ENCODE measurements around the gene PIP5K1A. TPM values are rescaled to one million over a fixed set of nuclear protein-coding genes. Genes with fewer than 3 reads are reported as not detected.
"Not testable (repeated sequence)": the region's sequence is repeated elsewhere in the genome, so short reads cannot be mapped to it uniquely, and the experiment has no call there.

The PIP5K1A gene
- total RNA-seq, 1 donor from 2014 or later = 95.5 TPM

GRCh38 chr1:151184211-151184610 is 14.1 kb upstream of the PIP5K1A start:
- Mint-ChIP-seq H3K36me3 (ENCODE audit: insufficient read depth) (peaks cover 31% of the 10 kb centered on the region), H3K27me3 (no peaks in the 10 kb centered on the region)
- TF ChIP-seq CTCF (IDR thresholded peaks at IDR 0.05; ENCODE audit: unreplicated experiment) = no peak

GRCh38 chr1:151187205-151187604 is 11.1 kb upstream of the PIP5K1A start:
- Mint-ChIP-seq H3K36me3 (ENCODE audit: insufficient read depth) (peaks cover 19% of the 10 kb centered on the region), H3K27me3 (no peaks in the 10 kb centered on the region), H3K4me3 (ENCODE audit: low read depth) (no peak overlapping the region), H3K4me1 (ENCODE audit: low read depth) (peaks cover 17% of the 10 kb centered on the region), H3K27ac (no peak overlapping the region), H3K9me3 (ENCODE audit: low read depth) (no peaks in the 10 kb centered on the region)
- no peak for TF ChIP-seq CTCF (IDR thresholded peaks at IDR 0.05; ENCODE audit: unreplicated experiment)
- DNase-seq (ENCODE audit: low spot score, unreplicated experiment) = no peak

More at GRCh38 chr1:151184211-151184610, 14.1 kb upstream of the PIP5K1A start:
- Mint-ChIP-seq H3K27ac (no peak overlapping the region), H3K4me3 (ENCODE audit: low read depth) (no peak overlapping the region), H3K9me3 (ENCODE audit: low read depth) (no peaks in the 10 kb centered on the region), H3K4me1 (ENCODE audit: low read depth) (peaks cover 12% of the 10 kb centered on the region)
- no peak for DNase-seq (ENCODE audit: low spot score, unreplicated experiment)

- H3K9me3 Mint-ChIP-seq (ENCODE audit: low read depth); H3K27me3 Mint-ChIP-seq; DNase-seq (ENCODE audit: low spot score, unreplicated experiment): not testable (repeated sequence)
- Mint-ChIP-seq H3K4me1 (ENCODE audit: low read depth) (peaks cover 17% of the 10 kb centered on the region), H3K27ac (peak overlapping the region; percentile 100), H3K36me3 (ENCODE audit: insufficient read depth) (peaks cover 11% of the 10 kb centered on the region), H3K4me3 (ENCODE audit: low read depth) (peak overlapping the region; percentile 100)
Measured at GRCh38 chr1:151188667-151189066, 9.7 kb upstream of the PIP5K1A start.

- H3K36me3 Mint-ChIP-seq (ENCODE audit: insufficient read depth) = peaks cover 5% of the 10 kb centered on the region
Measured at GRCh38 chr1:151189637-151190445, 8.5 kb upstream of the PIP5K1A start, which contains the start of gene VPS72. VPS72 (minus strand) TSS chr1:151190197; CDS start chr1:151190121, 76 bp downstream.

GRCh38 chr1:151192047-151192446 is 6.3 kb upstream of the PIP5K1A start:
- Mint-ChIP-seq H3K27ac (no peak overlapping the region), H3K36me3 (ENCODE audit: insufficient read depth) (no peaks in the 10 kb centered on the region), H3K27me3 (peaks cover 3% of the 10 kb centered on the region), H3K4me3 (ENCODE audit: low read depth) (no peak overlapping the region), H3K9me3 (ENCODE audit: low read depth) (no peaks in the 10 kb centered on the region), H3K4me1 (ENCODE audit: low read depth) (peaks cover 18% of the 10 kb centered on the region)
- no peak for DNase-seq (ENCODE audit: low spot score, unreplicated experiment)
- TF ChIP-seq CTCF (IDR thresholded peaks at IDR 0.05; ENCODE audit: unreplicated experiment) = no peak

More at GRCh38 chr1:151189637-151190445, 8.5 kb upstream of the PIP5K1A start, which contains the start of gene VPS72:
- peak within 1 kb of the TSS; percentile 100 for H3K4me3 Mint-ChIP-seq (ENCODE audit: low read depth)
- DNase-seq (ENCODE audit: low spot score, unreplicated experiment) = peak; percentile 60
- H3K27ac Mint-ChIP-seq = peak within 1 kb of the TSS; percentile 100
- peaks cover 3% of the 10 kb centered on the region for H3K27me3 Mint-ChIP-seq
- H3K4me1 Mint-ChIP-seq (ENCODE audit: low read depth) = peaks cover 17% of the 10 kb centered on the region
- no peak for TF ChIP-seq CTCF (IDR thresholded peaks at IDR 0.05; ENCODE audit: unreplicated experiment)
- H3K9me3 Mint-ChIP-seq (ENCODE audit: low read depth) = no peaks in the 10 kb centered on the region
